IMR-90 (cell line): ENCODE results near the gene BAD. TPM values are rescaled to one million over a fixed set of nuclear protein-coding genes. Genes with fewer than 3 reads are reported as not detected.

ENCODE experiments used
- ATAC-seq: fragments of 200-7000 bp; cut with Tn5 transposase; 2 replicates; pipeline ENCODE4 v1.9.1; 2020; ENCODE audit warnings: low read depth, mild to moderate bottlenecking, moderate library complexity
- BruUV-seq: library from RNA; stranded (reverse); fragments of 400-500 nt; replicated peaks from 2 replicates; lab custom pipeline; 2021; lab: Mats Ljungman, UMichigan
- CTCF ChIA-PET: fragments of 300-600 bp; formaldehyde crosslinking; extraction: SDS; loops from one replicate; lab custom pipeline; 2021; ENCODE audit warnings: antibody characterized with exemption; lab: Yijun Ruan, JAX
- POLR2A ChIA-PET: fragments of 300-600 bp; sonication (Branson Sonifier 250); formaldehyde crosslinking; loops from one replicate; lab custom pipeline; 2022; ENCODE audit warnings: antibody characterized with exemption; ENCODE audit not compliant: unreplicated experiment; lab: Charles Lee
- DNase-seq: peaks from one replicate; pipeline ENCODE4 v3.0.0; 2013
- H2AFZ ChIP-seq: replicated peaks from 2 replicates; pipeline ENCODE3; 2013; ENCODE audit warnings: low read length, mild to moderate bottlenecking; ENCODE audit not compliant: poor library complexity
- H2AK5ac ChIP-seq: 2 replicates; pipeline ENCODE4 v1.6.1; 2013; ENCODE audit warnings: low read depth, low read length, inconsistent platforms
- H2AK9ac ChIP-seq: replicated peaks from 2 replicates; pipeline ENCODE3; 2013; ENCODE audit warnings: mild to moderate bottlenecking, low read depth, low read length, moderate library complexity; ENCODE audit not compliant: poor library complexity
- H2BK120ac ChIP-seq: 2 replicates; pipeline ENCODE4 v1.6.1; 2013; ENCODE audit warnings: low read depth, low read length, inconsistent platforms
- H2BK15ac ChIP-seq: 3 replicates; pipeline ENCODE4 v1.6.1; 2013; ENCODE audit warnings: low read depth, low read length, inconsistent platforms
- H2BK20ac ChIP-seq: 2 replicates; pipeline ENCODE4 v1.6.1; 2013; ENCODE audit warnings: low read depth, mild to moderate bottlenecking, inconsistent platforms, low read length, moderate library complexity
- H2BK5ac ChIP-seq: 2 replicates; pipeline ENCODE4 v1.6.1; 2013; ENCODE audit warnings: mild to moderate bottlenecking, low read depth, low read length, inconsistent platforms; ENCODE audit not compliant: poor library complexity, severe bottlenecking
- H3K14ac ChIP-seq: replicated peaks from 2 replicates; pipeline ENCODE4 v1.6.1; 2013; ENCODE audit warnings: low read depth, low read length, inconsistent platforms
- H3K18ac ChIP-seq: 2 replicates; pipeline ENCODE4 v1.6.1; 2013; ENCODE audit warnings: low read depth, low read length, control low read depth
- H3K23ac ChIP-seq: 2 replicates; pipeline ENCODE4 v1.6.1; 2013; ENCODE audit warnings: low read depth, low read length, inconsistent platforms
- H3K27ac ChIP-seq: 2 replicates; pipeline ENCODE4 v1.5.1; 2013; ENCODE audit warnings: mild to moderate bottlenecking, control low read depth, low read length; ENCODE audit not compliant: insufficient read depth
- H3K27me3 ChIP-seq: 2 replicates; pipeline ENCODE4 v1.6.1; 2013; ENCODE audit warnings: low read length; ENCODE audit not compliant: control insufficient read depth, insufficient read depth
- H3K36me3 ChIP-seq: 2 replicates; pipeline ENCODE4 v1.6.1; 2013; ENCODE audit warnings: low read length, mixed read lengths; ENCODE audit not compliant: control insufficient read depth, insufficient read depth
- H3K4ac ChIP-seq: 2 replicates; pipeline ENCODE4 v1.6.1; 2013; ENCODE audit warnings: low read depth, low read length, inconsistent platforms
- H3K4me1 ChIP-seq: 2 replicates; pipeline ENCODE4 v1.6.1; 2013; ENCODE audit warnings: low read length, mixed read lengths; ENCODE audit not compliant: control insufficient read depth, insufficient read depth
- H3K4me2 ChIP-seq: 2 replicates; pipeline ENCODE4 v1.6.1; 2013; ENCODE audit warnings: low read depth, mild to moderate bottlenecking, control low read depth, low read length, moderate library complexity
- H3K4me3 ChIP-seq: 2 replicates; pipeline ENCODE4 v1.5.1; 2013; ENCODE audit warnings: low read depth, mild to moderate bottlenecking, control low read depth, low read length, moderate library complexity; ENCODE audit not compliant: insufficient read depth
- H3K56ac ChIP-seq: 2 replicates; pipeline ENCODE4 v1.6.1; 2013; ENCODE audit warnings: low read length, inconsistent platforms; ENCODE audit not compliant: insufficient read depth; ENCODE audit errors: extremely low read depth
- H3K79me1 ChIP-seq, 2 experiments: 2 replicates each; pipeline ENCODE4 v1.6.1; 2013; ENCODE audit warnings: low read length in 2 of 2, inconsistent platforms in 1 of 2, low read depth in 1 of 2
- H3K9ac ChIP-seq: 2 replicates; pipeline ENCODE4 v1.6.1; 2013; ENCODE audit warnings: low read depth, low read length, control low read depth
- H3K9me1 ChIP-seq: 2 replicates; pipeline ENCODE4 v1.6.1; 2013; ENCODE audit warnings: low read length, inconsistent platforms; ENCODE audit not compliant: insufficient read depth
- H3K9me3 ChIP-seq: 2 replicates; pipeline ENCODE4 v1.6.1; 2013; ENCODE audit warnings: low read length; ENCODE audit not compliant: control insufficient read depth, insufficient read depth
- H4K20me1 ChIP-seq: 2 replicates; pipeline ENCODE4 v1.6.1; 2013; ENCODE audit warnings: low read length, inconsistent platforms; ENCODE audit not compliant: insufficient read depth
- H4K5ac ChIP-seq: 2 replicates; pipeline ENCODE4 v1.6.1; 2013; ENCODE audit warnings: mild to moderate bottlenecking, low read depth, low read length, control low read depth
- H4K8ac ChIP-seq, 2 experiments: 2 replicates each; pipeline ENCODE4 v1.6.1; 2013; ENCODE audit warnings: low read depth in 2 of 2, low read length in 2 of 2, control low read depth in 1 of 2, inconsistent platforms in 1 of 2
- H4K91ac ChIP-seq: 2 replicates; pipeline ENCODE4 v1.6.1; 2013; ENCODE audit warnings: low read depth, low read length, inconsistent platforms; ENCODE audit not compliant: insufficient read depth
- CTCF ChIP-seq: conservative IDR thresholded peaks from 2 replicates; pipeline ENCODE4 v1.5.1; 2012; ENCODE audit warnings: mild to moderate bottlenecking, low read depth, low read length, improper control_type of control experiment
- MXI1 ChIP-seq: IDR thresholded peaks from 2 replicates; pipeline ENCODE4 v1.6.1; 2012; ENCODE audit warnings: low read depth, mild to moderate bottlenecking, low read length, moderate library complexity, borderline replicate concordance
- NFE2L2 ChIP-seq: fragments of 150-350 bp; IDR thresholded peaks from 2 replicates; pipeline ENCODE4 v1.6.1; 2016; ENCODE audit warnings: low read depth, mild to moderate bottlenecking, low read length
- WGBS, 2 experiments: methylation state at CpG; one replicate each; pipeline versions ENCODE4 v1.1.5 to v1.1.7; 2013; ENCODE audit warnings: missing lambda C conversion rate in 2 of 2; ENCODE audit not compliant: insufficient read length in 1 of 2; ENCODE audit errors: extremely low coverage in 2 of 2; 5-methylcytosine and 5-hydroxymethylcytosine counted together
- dilution Hi-C: fragments of 300-500 bp; cut with HindIII; formaldehyde crosslinking; loops from one replicate; pipeline ENCODE4 v1.14.3; 2018; ENCODE audit warnings: low sequenced_read_pairs; ENCODE audit not compliant: unreplicated experiment
- in situ Hi-C: fragments of 300-500 bp; cut with MboI; formaldehyde crosslinking; loops from 3 replicates; pipeline ENCODE4 v1.14.3; 2019; ENCODE audit warnings: low sequenced_read_pairs, inconsistent platforms, mixed read lengths
- intact Hi-C: fragments of 100-400 bp; cut with micrococcal nuclease; formaldehyde crosslinking; loops from 2 replicates; pipeline ENCODE4 v1.10.0; 2022
- polyA plus RNA-seq, 3 experiments: library from polyadenylated mRNA; depleted of rRNA; stranded (reverse); fragments of >200 nt; gene quantifications; 2 replicates each; pipeline ENCODE4 v1.2.3, GENCODE V29; 2012; ENCODE audit warnings: low replicate concordance in 1 of 3
- total RNA-seq: library from RNA; depleted of rRNA; stranded (reverse); fragments of >200 nt; gene quantifications from 2 replicates; pipeline ENCODE4 v1.2.3, GENCODE V29; 2012

Gene BAD
- total and polyA plus RNA-seq, 2 of the 4 experiments (the other 2 are of a cell fraction), result 30.3 to 68.0 TPM

DNA sequence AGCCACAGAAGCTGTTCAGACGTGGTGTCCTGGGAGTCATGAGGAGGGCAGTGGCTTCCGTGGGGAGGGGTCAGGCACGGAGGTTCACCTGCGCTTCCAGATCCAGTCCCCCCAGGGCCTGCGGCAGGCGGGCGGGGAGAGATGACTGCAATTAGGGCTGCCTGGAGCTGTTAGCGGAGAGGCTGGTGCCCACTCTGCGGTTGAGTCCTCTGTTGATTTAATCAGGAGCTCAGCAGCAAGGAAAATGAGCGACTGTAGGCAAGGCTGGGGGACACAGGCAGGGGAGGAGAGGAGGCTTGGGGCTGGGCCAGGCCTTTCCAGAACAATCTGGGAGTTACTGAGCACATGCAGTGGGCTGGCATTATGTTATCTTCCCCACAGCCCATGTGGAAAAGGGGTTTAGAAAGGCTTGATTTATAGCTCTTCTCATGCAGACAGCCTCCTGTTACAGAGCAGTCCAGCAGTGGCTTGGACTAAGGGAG lies 20.1 kb downstream of the BAD start:
- H3K9me3 ChIP-seq, result no peaks in the 10 kb centered on the region
- H2BK20ac ChIP-seq, result no peak overlapping the region
- dilution Hi-C loops, result no loop called here
- peaks cover 44% of the 10 kb centered on the region for H3K36me3 ChIP-seq
- H3K27ac ChIP-seq, result no peak overlapping the region
- no peak overlapping the region for H2AFZ ChIP-seq
- H2AK9ac ChIP-seq, result no peak overlapping the region
- no peaks in the 10 kb centered on the region for H4K20me1 ChIP-seq
- peaks cover 4 to 35% of the 10 kb centered on the region in 2 experiments; a peak in 2 of 4 replicates for H3K79me1 ChIP-seq
- no peak overlapping the region for H3K23ac ChIP-seq
- H3K56ac ChIP-seq, result no peak overlapping the region
- H2BK15ac ChIP-seq, result no peak overlapping the region
- no peak overlapping the region for H4K8ac ChIP-seq
- DNase-seq (no peak), ATAC-seq (no peak)
- no peak overlapping the region for H3K4ac ChIP-seq
- H3K18ac ChIP-seq, result no peak overlapping the region
- no peak overlapping the region for H3K9ac ChIP-seq
- no TSS peak for BruUV-seq
- peaks cover 16% of the 10 kb centered on the region for H3K4me1 ChIP-seq
- H4K91ac ChIP-seq, result no peak overlapping the region
- no peaks in the 10 kb centered on the region for H3K27me3 ChIP-seq
- no peak for TF ChIP-seq MXI1
- TF ChIP-seq NFE2L2, result no peak
- no peak for TF ChIP-seq CTCF
- no peak overlapping the region for H4K5ac ChIP-seq
- no peak overlapping the region for H3K14ac ChIP-seq
- ChIA-PET CTCF (no interaction called here), POLR2A (interaction anchor here (0.5 kb wide), 1 partner anchor 12 kb away, joined by 3 read pairs; no protein-coding TSS in a partner anchor)
- H2BK120ac ChIP-seq, result no peak overlapping the region
- 92% methylated on average over 8 of the region's 10 CpGs; no CpG with 5 or more reads in 1 of the 2 experiments for WGBS, 2 experiments
- no peak overlapping the region for H3K4me2 ChIP-seq
- intact Hi-C loops, result no loop called here
- no peak overlapping the region for H2BK5ac ChIP-seq
- in situ Hi-C loops, result no loop called here
- H3K4me3 ChIP-seq, result no peak overlapping the region
- 0 out of 2 replicates have a peak, but pooled peaks cover 5% of the 10 kb centered on the region for H3K9me1 ChIP-seq
- H2AK5ac ChIP-seq, result no peak overlapping the region
